IMR-90 (cell line): ENCODE results near the gene ADM2. TPM values are rescaled to one million over a fixed set of nuclear protein-coding genes. Genes with fewer than 3 reads are reported as not detected.

ENCODE experiments used
- ATAC-seq: fragments of 200-7000 bp; cut with Tn5 transposase; 2 replicates; pipeline ENCODE4 v1.9.1; 2020; ENCODE audit warnings: low read depth, mild to moderate bottlenecking, moderate library complexity
- BruUV-seq: library from RNA; stranded (reverse); fragments of 400-500 nt; replicated peaks from 2 replicates; lab custom pipeline; 2021; lab: Mats Ljungman, UMichigan
- CTCF ChIA-PET: fragments of 300-600 bp; formaldehyde crosslinking; extraction: SDS; loops from one replicate; lab custom pipeline; 2021; ENCODE audit warnings: antibody characterized with exemption; lab: Yijun Ruan, JAX
- POLR2A ChIA-PET: fragments of 300-600 bp; sonication (Branson Sonifier 250); formaldehyde crosslinking; loops from one replicate; lab custom pipeline; 2022; ENCODE audit warnings: antibody characterized with exemption; ENCODE audit not compliant: unreplicated experiment; lab: Charles Lee
- DNase-seq: peaks from one replicate; pipeline ENCODE4 v3.0.0; 2013
- H2AFZ ChIP-seq: replicated peaks from 2 replicates; pipeline ENCODE3; 2013; ENCODE audit warnings: low read length, mild to moderate bottlenecking; ENCODE audit not compliant: poor library complexity
- H2AK5ac ChIP-seq: 2 replicates; pipeline ENCODE4 v1.6.1; 2013; ENCODE audit warnings: low read depth, low read length, inconsistent platforms
- H2AK9ac ChIP-seq: replicated peaks from 2 replicates; pipeline ENCODE3; 2013; ENCODE audit warnings: mild to moderate bottlenecking, low read depth, low read length, moderate library complexity; ENCODE audit not compliant: poor library complexity
- H2BK120ac ChIP-seq: 2 replicates; pipeline ENCODE4 v1.6.1; 2013; ENCODE audit warnings: low read depth, low read length, inconsistent platforms
- H2BK15ac ChIP-seq: 3 replicates; pipeline ENCODE4 v1.6.1; 2013; ENCODE audit warnings: low read depth, low read length, inconsistent platforms
- H2BK20ac ChIP-seq: 2 replicates; pipeline ENCODE4 v1.6.1; 2013; ENCODE audit warnings: low read depth, mild to moderate bottlenecking, inconsistent platforms, low read length, moderate library complexity
- H2BK5ac ChIP-seq: 2 replicates; pipeline ENCODE4 v1.6.1; 2013; ENCODE audit warnings: mild to moderate bottlenecking, low read depth, low read length, inconsistent platforms; ENCODE audit not compliant: poor library complexity, severe bottlenecking
- H3K14ac ChIP-seq: replicated peaks from 2 replicates; pipeline ENCODE4 v1.6.1; 2013; ENCODE audit warnings: low read depth, low read length, inconsistent platforms
- H3K18ac ChIP-seq: 2 replicates; pipeline ENCODE4 v1.6.1; 2013; ENCODE audit warnings: low read depth, low read length, control low read depth
- H3K23ac ChIP-seq: 2 replicates; pipeline ENCODE4 v1.6.1; 2013; ENCODE audit warnings: low read depth, low read length, inconsistent platforms
- H3K27ac ChIP-seq: 2 replicates; pipeline ENCODE4 v1.5.1; 2013; ENCODE audit warnings: mild to moderate bottlenecking, control low read depth, low read length; ENCODE audit not compliant: insufficient read depth
- H3K27me3 ChIP-seq: 2 replicates; pipeline ENCODE4 v1.6.1; 2013; ENCODE audit warnings: low read length; ENCODE audit not compliant: control insufficient read depth, insufficient read depth
- H3K36me3 ChIP-seq: 2 replicates; pipeline ENCODE4 v1.6.1; 2013; ENCODE audit warnings: low read length, mixed read lengths; ENCODE audit not compliant: control insufficient read depth, insufficient read depth
- H3K4ac ChIP-seq: 2 replicates; pipeline ENCODE4 v1.6.1; 2013; ENCODE audit warnings: low read depth, low read length, inconsistent platforms
- H3K4me1 ChIP-seq: 2 replicates; pipeline ENCODE4 v1.6.1; 2013; ENCODE audit warnings: low read length, mixed read lengths; ENCODE audit not compliant: control insufficient read depth, insufficient read depth
- H3K4me2 ChIP-seq: 2 replicates; pipeline ENCODE4 v1.6.1; 2013; ENCODE audit warnings: low read depth, mild to moderate bottlenecking, control low read depth, low read length, moderate library complexity
- H3K4me3 ChIP-seq: 2 replicates; pipeline ENCODE4 v1.5.1; 2013; ENCODE audit warnings: low read depth, mild to moderate bottlenecking, control low read depth, low read length, moderate library complexity; ENCODE audit not compliant: insufficient read depth
- H3K56ac ChIP-seq: 2 replicates; pipeline ENCODE4 v1.6.1; 2013; ENCODE audit warnings: low read length, inconsistent platforms; ENCODE audit not compliant: insufficient read depth; ENCODE audit errors: extremely low read depth
- H3K79me1 ChIP-seq, 2 experiments: 2 replicates each; pipeline ENCODE4 v1.6.1; 2013; ENCODE audit warnings: low read length in 2 of 2, inconsistent platforms in 1 of 2, low read depth in 1 of 2
- H3K9ac ChIP-seq: 2 replicates; pipeline ENCODE4 v1.6.1; 2013; ENCODE audit warnings: low read depth, low read length, control low read depth
- H3K9me1 ChIP-seq: 2 replicates; pipeline ENCODE4 v1.6.1; 2013; ENCODE audit warnings: low read length, inconsistent platforms; ENCODE audit not compliant: insufficient read depth
- H3K9me3 ChIP-seq: 2 replicates; pipeline ENCODE4 v1.6.1; 2013; ENCODE audit warnings: low read length; ENCODE audit not compliant: control insufficient read depth, insufficient read depth
- H4K20me1 ChIP-seq: 2 replicates; pipeline ENCODE4 v1.6.1; 2013; ENCODE audit warnings: low read length, inconsistent platforms; ENCODE audit not compliant: insufficient read depth
- H4K5ac ChIP-seq: 2 replicates; pipeline ENCODE4 v1.6.1; 2013; ENCODE audit warnings: mild to moderate bottlenecking, low read depth, low read length, control low read depth
- H4K8ac ChIP-seq, 2 experiments: 2 replicates each; pipeline ENCODE4 v1.6.1; 2013; ENCODE audit warnings: low read depth in 2 of 2, low read length in 2 of 2, control low read depth in 1 of 2, inconsistent platforms in 1 of 2
- H4K91ac ChIP-seq: 2 replicates; pipeline ENCODE4 v1.6.1; 2013; ENCODE audit warnings: low read depth, low read length, inconsistent platforms; ENCODE audit not compliant: insufficient read depth
- BHLHE40 ChIP-seq: fragments of 150-350 bp; IDR thresholded peaks from 2 replicates; pipeline ENCODE4 v1.6.1; 2016; ENCODE audit warnings: mild to moderate bottlenecking, low read depth, low read length
- CEBPB ChIP-seq: IDR thresholded peaks from 2 replicates; pipeline ENCODE4 v1.6.1; 2012; ENCODE audit warnings: low read depth, low read length, improper control_type of control experiment
- CHD1 ChIP-seq: IDR thresholded peaks from 2 replicates; pipeline ENCODE4 v1.6.1; 2012; ENCODE audit warnings: low read depth, low read length, improper control_type of control experiment
- CTCF ChIP-seq: conservative IDR thresholded peaks from 2 replicates; pipeline ENCODE4 v1.5.1; 2012; ENCODE audit warnings: mild to moderate bottlenecking, low read depth, low read length, improper control_type of control experiment
- ELK1 ChIP-seq: fragments of 150-350 bp; IDR thresholded peaks from 2 replicates; pipeline ENCODE4 v1.6.1; 2016; ENCODE audit warnings: low read depth, mild to moderate bottlenecking, low read length, moderate library complexity, borderline replicate concordance
- FOS ChIP-seq: fragments of 150-350 bp; IDR thresholded peaks from 2 replicates; pipeline ENCODE4 v1.6.1; 2016; ENCODE audit warnings: low read depth, low read length
- MAFK ChIP-seq: IDR thresholded peaks from 2 replicates; pipeline ENCODE4 v1.6.1; 2012; ENCODE audit warnings: low read depth, low read length, improper control_type of control experiment
- MAZ ChIP-seq: IDR thresholded peaks from 2 replicates; pipeline ENCODE4 v1.6.1; 2012; ENCODE audit warnings: low read depth, mild to moderate bottlenecking, low read length, improper control_type of control experiment, moderate library complexity, borderline replicate concordance
- MXI1 ChIP-seq: IDR thresholded peaks from 2 replicates; pipeline ENCODE4 v1.6.1; 2012; ENCODE audit warnings: low read depth, mild to moderate bottlenecking, low read length, moderate library complexity, borderline replicate concordance
- NFE2L2 ChIP-seq: fragments of 150-350 bp; IDR thresholded peaks from 2 replicates; pipeline ENCODE4 v1.6.1; 2016; ENCODE audit warnings: low read depth, mild to moderate bottlenecking, low read length
- POLR2A ChIP-seq: IDR thresholded peaks from 2 replicates; pipeline ENCODE4 v1.6.1; 2012; ENCODE audit warnings: mild to moderate bottlenecking, low read depth, low read length
- RAD21 ChIP-seq: IDR thresholded peaks from 2 replicates; pipeline ENCODE4 v1.6.1; 2012; ENCODE audit warnings: low read length, improper control_type of control experiment
- RCOR1 ChIP-seq: IDR thresholded peaks from 2 replicates; pipeline ENCODE4 v1.6.1; 2012; ENCODE audit warnings: mild to moderate bottlenecking, low read length, improper control_type of control experiment; ENCODE audit not compliant: insufficient replicate concordance
- RFX5 ChIP-seq: IDR thresholded peaks from 2 replicates; pipeline ENCODE4 v1.8.0; 2012; ENCODE audit warnings: low read depth, mild to moderate bottlenecking, low read length, moderate library complexity
- USF2 ChIP-seq: fragments of 150-350 bp; IDR thresholded peaks from 2 replicates; pipeline ENCODE4 v1.6.1; 2017; ENCODE audit warnings: mild to moderate bottlenecking, antibody characterized with exemption, low read length, low read depth
- WGBS, 2 experiments: methylation state at CpG; one replicate each; pipeline versions ENCODE4 v1.1.5 to v1.1.7; 2013; ENCODE audit warnings: missing lambda C conversion rate in 2 of 2; ENCODE audit not compliant: insufficient read length in 1 of 2; ENCODE audit errors: extremely low coverage in 2 of 2; 5-methylcytosine and 5-hydroxymethylcytosine counted together
- dilution Hi-C: fragments of 300-500 bp; cut with HindIII; formaldehyde crosslinking; loops from one replicate; pipeline ENCODE4 v1.14.3; 2018; ENCODE audit warnings: low sequenced_read_pairs; ENCODE audit not compliant: unreplicated experiment
- in situ Hi-C: fragments of 300-500 bp; cut with MboI; formaldehyde crosslinking; loops from 3 replicates; pipeline ENCODE4 v1.14.3; 2019; ENCODE audit warnings: low sequenced_read_pairs, inconsistent platforms, mixed read lengths
- intact Hi-C: fragments of 100-400 bp; cut with micrococcal nuclease; formaldehyde crosslinking; loops from 2 replicates; pipeline ENCODE4 v1.10.0; 2022
- polyA plus RNA-seq, 3 experiments: library from polyadenylated mRNA; depleted of rRNA; stranded (reverse); fragments of >200 nt; gene quantifications; 2 replicates each; pipeline ENCODE4 v1.2.3, GENCODE V29; 2012; ENCODE audit warnings: low replicate concordance in 1 of 3
- total RNA-seq: library from RNA; depleted of rRNA; stranded (reverse); fragments of >200 nt; gene quantifications from 2 replicates; pipeline ENCODE4 v1.2.3, GENCODE V29; 2012

ADM2 gene
- total and polyA plus RNA-seq, 2 of the 4 experiments (the other 2 are of a cell fraction): 0.18 to 2.3 TPM

- H4K8ac ChIP-seq: no peak overlapping the region
- BruUV-seq: no TSS peak
- no peak overlapping the region for H3K27ac ChIP-seq
- no peak overlapping the region for H4K91ac ChIP-seq
- no peak overlapping the region for H3K4me3 ChIP-seq
- no peak overlapping the region for H2BK15ac ChIP-seq
- H2AK9ac ChIP-seq: no peak overlapping the region
- dilution Hi-C loops (no loop called here), intact Hi-C loops (no loop called here), in situ Hi-C loops (no loop called here)
- H3K14ac ChIP-seq: no peak overlapping the region
- no peak overlapping the region for H3K4me2 ChIP-seq
- no peak overlapping the region for H2AK5ac ChIP-seq
- H3K9ac ChIP-seq: no peak overlapping the region
- H2AFZ ChIP-seq: no peak overlapping the region
- peaks cover 12 to 17% of the 10 kb centered on the region in 2 experiments; a peak in 3 of 4 replicates for H3K79me1 ChIP-seq
- ATAC-seq (no peak), DNase-seq (no peak)
- no peak overlapping the region for H3K56ac ChIP-seq
- no peaks in the 10 kb centered on the region for H3K27me3 ChIP-seq
- no peaks in the 10 kb centered on the region for H3K9me3 ChIP-seq
- H2BK120ac ChIP-seq: no peak overlapping the region
- WGBS, 2 experiments: 94% methylated on average over 18 of the region's 28 CpGs; no CpG with 5 or more reads in 1 of the 2 experiments
- TF ChIP-seq FOS (no peak), RFX5 (no peak), USF2 (no peak), CEBPB (no peak), NFE2L2 (no peak), MAFK (no peak), MXI1 (no peak), CHD1 (no peak), CTCF (no peak), RAD21 (no peak), POLR2A (no peak), RCOR1 (no peak), ELK1 (no peak), BHLHE40 (no peak), MAZ (no peak)
- no peak overlapping the region for H3K4ac ChIP-seq
- H2BK5ac ChIP-seq: no peak overlapping the region
- CTCF ChIA-PET: no interaction called here
- peaks cover 92% of the 10 kb centered on the region for H3K36me3 ChIP-seq
- H2BK20ac ChIP-seq: no peak overlapping the region
- H4K5ac ChIP-seq: no peak overlapping the region
- H3K23ac ChIP-seq: no peak overlapping the region
- H3K9me1 ChIP-seq: no peaks in the 10 kb centered on the region
- peaks cover 16% of the 10 kb centered on the region for H4K20me1 ChIP-seq
- no peaks in the 10 kb centered on the region for H3K4me1 ChIP-seq
- POLR2A ChIA-PET: no interaction called here
- H3K18ac ChIP-seq: no peak overlapping the region
Measured at GRCh38 chr22:50463188-50463900, 18.0 kb upstream of the ADM2 start.
